Upper lobe of left lung (tissue), 4 donors: ENCODE measurements around the gene ATXN7L2.

Experiments used
- CTCF ChIP-seq, 6 experiments: fragments of 450-650 bp in 4 of 6; fragments of 200-600 bp in 2 of 6; sonication (generic) in 2 of 6; IDR thresholded peaks; one replicate each; pipeline ENCODE4 v1.5.1; 2016 to 2019; ENCODE audit warnings: antibody characterized with exemption in 6 of 6
- EP300 ChIP-seq, 4 donors: sonication (generic); formaldehyde crosslinking; IDR thresholded peaks; one replicate each; pipeline ENCODE4 v1.5.1; 2017; ENCODE audit warnings: antibody characterized with exemption in 4 of 4, control low read depth in 2 of 4
- POLR2A ChIP-seq, 4 donors: fragments of 450-650 bp; IDR thresholded peaks; one replicate each; pipeline ENCODE4 v1.5.1; 2016 to 2017; ENCODE audit warnings: antibody characterized with exemption in 4 of 4, mild to moderate bottlenecking in 2 of 4
- POLR2AphosphoS5 ChIP-seq, 2 donors: sonication (generic); formaldehyde crosslinking; IDR thresholded peaks; one replicate each; pipeline ENCODE4 v1.5.1; 2017; ENCODE audit warnings: antibody characterized with exemption in 2 of 2

GRCh38 chr1:109438798-109439297, 44.9 kb upstream of the ATXN7L2 start:
- no peak for TF ChIP-seq POLR2A (IDR thresholded peaks at IDR 0.05)
- TF ChIP-seq CTCF (IDR thresholded peaks at IDR 0.05): no peak
- no peak for TF ChIP-seq POLR2AphosphoS5 (IDR thresholded peaks at IDR 0.05)
- TF ChIP-seq EP300 (IDR thresholded peaks at IDR 0.05): no peak
